SU-DHL-6 (cell line): Measurements from ENCODE around the gene PLD5.

Experiments
- CTCF ChIP-seq: fragments of 200-600 bp; sonication (generic); IDR thresholded peaks from one replicate; pipeline ENCODE4 v1.5.1; 2017; ENCODE audit warnings: antibody characterized with exemption, mild to moderate bottlenecking, low read length, moderate library complexity; ENCODE audit not compliant: insufficient read depth, poor library complexity, severe bottlenecking
- EZH2phosphoT487 ChIP-seq: fragments of 200-600 bp; sonication (generic), shearing (Covaris generic); conservative IDR thresholded peaks from 2 replicates; pipeline ENCODE4 v1.6.1; 2018; ENCODE audit warnings: mild to moderate bottlenecking, antibody characterized with exemption, low read length, moderate library complexity, mixed read lengths

DNA sequence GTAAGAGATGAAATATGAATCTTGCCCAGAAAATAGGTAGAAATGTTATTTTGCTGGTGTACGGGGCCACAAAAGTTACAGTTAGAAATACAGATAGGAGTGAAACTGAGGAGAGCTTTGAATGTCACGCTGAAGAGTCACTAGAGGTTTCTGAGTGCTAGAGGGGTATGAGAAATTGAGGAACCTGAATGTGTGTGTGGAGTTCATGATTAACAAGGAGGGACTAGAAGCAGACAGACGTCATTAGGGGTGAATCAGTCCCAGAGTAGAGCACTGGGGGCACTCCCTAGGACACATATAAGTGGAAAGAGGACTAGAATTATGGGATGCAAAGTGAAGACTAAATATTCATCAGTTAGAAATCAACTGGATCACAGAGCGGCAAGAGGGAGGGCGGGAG, 336.7 kb downstream of the PLD5 start:
- no peak for TF ChIP-seq CTCF
- no peak for TF ChIP-seq EZH2phosphoT487
